Right cardiac atrium (tissue), 5 donors: ENCODE results near the gene IGF2BP2. TPM values are rescaled to one million over a fixed set of nuclear protein-coding genes. Genes with fewer than 3 reads are reported as not detected.

Source experiments
- ATAC-seq, 2 donors: fragments of 200-7000 bp; cut with Tn5 transposase; one replicate each; pipeline versions ENCODE4 v1.8.0 to v1.9.1; 2020; ENCODE audit warnings: moderate library complexity in 2 of 2, mild to moderate bottlenecking in 1 of 2
- DNase-seq, 3 donors: peaks; one replicate each; pipeline ENCODE4 v3.0.0-alpha.2; 2020
- H3K27ac ChIP-seq: one replicate; pipeline ENCODE4 v1.5.1; 2013; ENCODE audit warnings: mild to moderate bottlenecking, low read length, control low read depth, moderate library complexity
- H3K27me3 ChIP-seq: one replicate; pipeline ENCODE4 v1.6.1; 2013; ENCODE audit not compliant: control insufficient read depth, insufficient read depth
- H3K4me1 ChIP-seq: one replicate; pipeline ENCODE4 v1.6.1; 2013; ENCODE audit warnings: low read length; ENCODE audit not compliant: control insufficient read depth, insufficient read depth
- H3K4me3 ChIP-seq: one replicate; pipeline ENCODE4 v1.5.1; 2013; ENCODE audit warnings: low read length, control low read depth
- H3K9me3 ChIP-seq: one replicate; pipeline ENCODE4 v1.6.1; 2013; ENCODE audit warnings: low read length; ENCODE audit not compliant: control insufficient read depth
- WGBS: extraction: QIAGEN DNeasy Blood & Tissue Kit; methylation state at CpG from one replicate; pipeline ENCODE4 v1.1.7; 2013; 5-methylcytosine and 5-hydroxymethylcytosine counted together
- intact Hi-C, 4 donors: fragments of 100-400 bp; cut with DNase I; formaldehyde crosslinking; loops; one replicate each; pipeline versions ENCODE4 v1.11.0 to v1.14.0; 2022 to 2023
- polyA plus RNA-seq: library from polyadenylated mRNA; stranded (reverse); fragments of 200-250 nt; gene quantifications from one replicate; pipeline ENCODE4 v1.2.3, GENCODE V29; 2013
- total RNA-seq, 4 donors: library from RNA; stranded (reverse); fragmentation: NEBNext Ultra II Directional; extraction: Animal tissue kit (Norgen Biotek cat#: 25700); gene quantifications; one replicate each; pipeline ENCODE4 v1.2.1, GENCODE V29; 2021
- donor health status: healthy with polysubstance abuse.
- donor health status: DM: no; HTN: yes; CAD: no.
- donor health status: DM: no; HTN: no; CAD: no.
- donor health status: DM: no; HTN: yes; CAD: no; lungs with severe emphysema.
- donor health status: DM: yes; HTN: yes; CAD: no.

IGF2BP2 gene
- total and polyA plus RNA-seq, 5 donors, result 7.7 to 18.0 (median 14.6) TPM

DNA sequence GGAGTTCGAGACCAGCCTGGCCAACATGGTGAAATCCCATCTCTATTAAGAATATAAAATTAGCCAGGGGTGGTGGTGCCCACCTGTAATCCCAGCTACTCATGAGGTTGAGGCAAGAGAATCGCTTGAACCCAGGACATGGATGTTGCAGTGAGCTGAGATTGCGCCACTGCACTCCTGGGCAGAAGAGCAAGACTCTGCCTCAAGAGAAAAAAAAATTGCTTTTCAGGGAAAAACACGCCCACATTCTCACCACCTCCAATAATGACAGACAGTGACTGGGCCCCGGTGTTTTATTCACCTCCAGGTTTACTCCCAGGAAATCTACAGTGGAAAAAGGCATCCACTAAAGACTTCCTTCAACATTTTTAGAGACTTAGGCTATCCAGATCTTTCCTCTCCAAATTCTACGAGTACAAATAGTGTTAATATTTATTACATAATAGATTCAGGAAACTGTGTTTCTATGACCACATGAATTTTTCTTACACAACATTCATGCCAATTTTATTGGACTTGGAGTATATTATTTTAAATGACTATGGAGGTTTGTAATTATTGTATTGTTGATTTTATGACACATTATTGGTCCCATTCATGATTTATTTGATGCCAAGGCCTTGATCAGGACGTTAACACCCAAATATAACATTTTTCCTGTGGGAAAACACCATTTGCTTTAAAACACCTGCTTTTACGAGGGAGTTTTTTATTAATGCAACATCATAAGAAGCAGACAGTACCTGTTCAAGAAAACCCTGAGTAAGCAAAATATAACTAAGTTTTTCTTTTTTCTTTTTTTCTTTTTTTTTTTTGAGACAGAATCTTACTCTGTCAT is 26.6 kb downstream of the IGF2BP2 start:
- DNase-seq (no peak), ATAC-seq (no peak)
- intact Hi-C loops, result no loop called here
- Histone ChIP-seq H3K27ac (no peak overlapping the region), H3K4me1 (no peaks in the 10 kb centered on the region), H3K9me3 (no peaks in the 10 kb centered on the region), H3K4me3 (no peak overlapping the region), H3K27me3 (no peaks in the 10 kb centered on the region)
- WGBS, result 77% methylated on average over 8 of the region's 8 CpGs

DNA sequence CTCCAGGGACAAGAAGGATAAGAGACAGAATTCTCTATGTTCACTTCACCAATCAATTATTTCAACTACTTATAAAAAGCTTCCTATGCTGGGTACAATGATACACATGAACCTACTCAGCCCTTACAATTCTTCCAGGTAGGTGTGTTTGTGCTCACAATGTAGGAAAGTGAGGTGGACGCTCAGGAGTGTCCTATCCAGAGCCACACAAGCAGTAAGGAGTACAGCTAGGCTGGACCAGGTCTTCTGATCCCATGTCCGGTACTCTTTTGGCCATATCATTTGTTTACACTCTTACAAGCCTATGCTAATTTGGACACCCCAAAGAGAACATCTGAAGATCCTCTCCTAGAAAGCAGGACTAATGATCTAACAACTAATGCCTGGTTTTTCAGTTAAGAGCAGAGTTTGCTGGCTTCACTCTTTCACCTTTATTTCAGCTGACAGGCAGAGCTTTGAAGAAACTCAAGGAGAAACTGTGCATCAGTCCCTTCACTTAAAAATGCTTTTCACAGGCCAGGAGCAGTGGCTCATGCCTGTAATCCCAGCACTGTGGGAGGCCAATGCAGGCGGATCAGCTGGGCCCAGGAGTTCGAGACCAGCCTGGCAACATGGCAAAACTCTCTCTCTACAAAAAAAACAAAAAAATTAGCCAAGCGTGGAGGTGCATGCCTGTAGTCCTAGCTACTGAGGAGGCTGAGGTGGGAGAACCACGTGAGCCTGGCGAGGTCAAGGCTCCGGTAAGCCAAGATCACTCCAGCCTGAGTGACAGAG is 27.5 kb downstream of the IGF2BP2 start:
- no peak for ATAC-seq
- intact Hi-C loops, result no loop called here
- WGBS, result 74% methylated on average over 8 of the region's 8 CpGs
- no peak for DNase-seq
- Histone ChIP-seq H3K27me3 (no peaks in the 10 kb centered on the region), H3K4me3 (no peak overlapping the region), H3K27ac (no peak overlapping the region), H3K4me1 (no peaks in the 10 kb centered on the region), H3K9me3 (no peaks in the 10 kb centered on the region)

DNA sequence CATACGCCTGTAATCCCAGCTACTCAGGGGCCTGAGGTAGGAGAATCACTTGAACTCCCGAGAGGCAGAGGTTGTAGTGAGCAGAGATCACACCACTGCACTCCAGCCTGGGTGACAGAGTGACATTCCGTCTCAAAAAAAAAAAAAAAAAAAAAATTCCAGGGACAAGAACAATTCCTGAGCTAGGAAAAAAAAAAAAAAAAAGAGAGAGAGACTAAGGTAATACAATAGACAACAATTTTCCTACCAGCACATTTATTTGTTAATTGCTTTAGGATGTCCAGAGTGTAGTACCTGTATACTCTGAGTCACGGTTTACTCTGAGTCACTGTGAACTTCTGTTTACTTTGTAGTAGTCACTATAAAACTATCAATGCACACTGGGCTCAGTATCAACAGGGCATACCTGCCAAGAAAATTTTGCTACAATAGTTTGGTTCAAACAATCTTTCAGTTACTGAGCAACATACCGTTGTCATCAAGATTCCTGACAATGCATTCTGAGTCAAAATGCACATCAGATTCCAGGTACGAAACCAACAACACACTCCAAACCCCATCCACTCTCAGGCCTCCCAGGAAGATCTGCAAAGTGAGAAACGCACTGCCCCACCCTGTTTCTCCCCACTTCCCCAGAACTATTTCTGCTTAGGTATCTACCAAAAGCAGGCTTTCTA is 28.3 kb downstream of the IGF2BP2 start:
- Histone ChIP-seq H3K27me3 (no peaks in the 10 kb centered on the region), H3K9me3 (no peaks in the 10 kb centered on the region), H3K4me3 (no peak overlapping the region), H3K27ac (no peak overlapping the region), H3K4me1 (no peaks in the 10 kb centered on the region)
- DNase-seq, result no peak
- intact Hi-C loops, result no loop called here
- peak; percentile 28 to 41 for ATAC-seq
- WGBS, result 60% methylated on average over 7 of the region's 7 CpGs

DNA sequence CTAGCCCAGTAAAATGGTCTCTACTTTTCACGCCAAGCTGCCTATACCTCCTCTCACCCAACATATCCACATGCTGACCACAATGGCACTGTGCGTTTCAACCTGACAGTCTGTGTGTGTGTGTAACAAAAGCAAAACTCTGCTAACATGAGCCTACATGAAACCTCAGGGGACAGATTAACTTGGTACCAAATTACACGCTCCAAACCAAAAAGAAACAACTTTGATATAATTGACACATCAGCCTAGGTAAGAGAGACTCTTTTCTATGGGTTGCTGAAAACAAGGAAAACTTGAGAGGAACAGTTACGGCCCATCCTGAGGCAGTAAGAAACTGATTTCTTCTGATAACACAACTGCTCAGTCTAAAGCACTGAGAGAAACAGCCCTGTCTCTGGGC is 31.5 kb downstream of the IGF2BP2 start:
- ATAC-seq, result no peak
- no peaks in the 10 kb centered on the region for H3K9me3 ChIP-seq

DNA sequence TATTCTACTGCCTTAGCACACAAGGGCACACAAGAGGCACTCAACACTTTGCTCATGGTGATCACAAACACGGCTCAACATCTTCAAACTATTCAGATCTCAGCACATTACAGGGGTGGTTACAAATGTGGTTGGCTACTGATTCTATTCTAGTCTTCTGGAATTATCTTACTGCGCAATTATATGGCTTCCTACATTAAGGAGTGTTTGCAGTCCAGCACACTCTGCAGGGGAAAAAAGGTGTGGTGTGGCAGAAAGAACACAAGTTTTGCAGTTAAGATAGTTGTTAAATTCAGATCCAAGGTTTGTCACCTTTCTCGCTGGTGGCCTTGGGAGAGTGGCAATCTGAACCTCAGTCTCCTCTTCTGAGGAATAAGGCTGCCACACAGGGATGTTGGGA is 31.9 kb downstream of the IGF2BP2 start:
- H3K4me1 ChIP-seq, result no peaks in the 10 kb centered on the region
- H3K27ac ChIP-seq, result no peak overlapping the region
- no peak for DNase-seq
- 80% methylated on average over 3 of the region's 3 CpGs for WGBS
- no peak overlapping the region for H3K4me3 ChIP-seq
- no peaks in the 10 kb centered on the region for H3K9me3 ChIP-seq
- intact Hi-C loops, result no loop called here
- no peaks in the 10 kb centered on the region for H3K27me3 ChIP-seq
- ATAC-seq, result no peak

More for the DNA sequence above, 31.5 kb downstream of the IGF2BP2 start:
- Histone ChIP-seq H3K27ac (no peak overlapping the region), H3K4me1 (no peaks in the 10 kb centered on the region), H3K27me3 (no peaks in the 10 kb centered on the region), H3K4me3 (no peak overlapping the region)
- no peak for DNase-seq
- intact Hi-C loops, result no loop called here
- WGBS, result 90% methylated on average over 4 of the region's 4 CpGs

DNA sequence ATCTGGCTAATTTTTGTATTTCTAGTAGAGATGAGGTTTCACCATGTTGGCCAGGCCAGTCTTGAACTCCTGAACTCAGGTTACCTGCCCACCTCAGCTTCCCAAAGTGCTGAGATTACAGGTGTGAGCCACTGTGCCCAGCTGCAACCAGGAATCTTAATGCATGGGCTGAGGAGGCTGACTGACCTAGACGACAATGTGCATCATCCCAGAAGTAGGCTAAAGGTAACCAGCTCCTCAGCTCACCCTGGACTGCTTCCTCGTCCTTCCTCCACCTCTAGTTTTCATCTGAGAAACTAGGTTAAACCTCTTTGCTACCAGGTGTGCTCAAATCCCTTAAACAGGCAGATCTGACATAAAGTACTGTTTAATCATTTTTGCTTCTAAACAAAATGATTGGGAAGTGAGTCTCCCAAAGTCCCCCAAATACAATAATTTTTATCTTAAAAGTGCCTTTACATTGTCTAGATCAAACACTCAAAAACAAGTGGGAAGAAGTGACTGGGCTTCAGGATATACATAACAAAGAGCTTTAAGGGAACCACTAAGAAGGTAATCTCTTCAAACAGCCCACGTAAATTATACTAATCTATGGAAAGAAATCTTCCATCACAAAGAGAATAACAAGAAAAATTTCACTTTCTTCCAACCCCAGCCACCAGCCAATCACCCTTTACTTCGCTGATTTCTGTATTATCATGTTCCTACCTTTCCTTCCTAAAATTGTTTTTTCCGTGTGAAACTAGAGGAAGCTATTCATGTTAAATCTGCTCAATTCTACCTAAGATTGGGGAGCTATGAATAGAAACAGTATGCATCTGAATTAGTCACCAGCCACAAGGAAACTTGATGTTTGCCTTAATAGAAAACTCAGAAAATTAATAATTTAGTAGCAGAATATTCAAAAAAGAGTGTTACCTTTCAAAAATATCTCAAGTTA is 34.7 kb downstream of the IGF2BP2 start:
- H3K4me3 ChIP-seq, result no peak overlapping the region

DNA sequence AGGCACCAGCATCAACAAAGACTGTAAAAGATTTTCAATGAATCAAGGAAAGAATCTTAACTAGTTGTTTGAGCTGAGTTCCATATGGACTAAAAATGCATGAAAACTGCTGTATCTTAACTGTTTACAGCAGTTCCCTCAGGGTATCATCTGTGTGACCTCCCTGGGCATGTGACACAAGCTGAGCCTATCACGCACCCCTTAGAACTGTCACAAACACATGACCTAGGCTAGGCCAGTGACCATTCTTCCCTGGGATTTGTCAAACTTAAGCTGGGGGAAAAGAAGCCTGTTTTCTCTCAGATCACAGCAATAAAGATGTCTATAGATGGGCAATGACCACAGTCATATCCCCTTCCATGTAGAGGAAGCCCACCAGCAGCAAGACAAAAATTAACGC is 35.7 kb downstream of the IGF2BP2 start:
- 94% methylated on average over 2 of the region's 2 CpGs for WGBS
- ATAC-seq, result no peak
- no peak overlapping the region for H3K4me3 ChIP-seq
- no peaks in the 10 kb centered on the region for H3K9me3 ChIP-seq
- intact Hi-C loops, result no loop called here
- H3K27ac ChIP-seq, result no peak overlapping the region
- H3K4me1 ChIP-seq, result no peaks in the 10 kb centered on the region
- no peak for DNase-seq
- H3K27me3 ChIP-seq, result no peaks in the 10 kb centered on the region

More for the DNA sequence above, 34.7 kb downstream of the IGF2BP2 start:
- H3K27me3 ChIP-seq, result no peaks in the 10 kb centered on the region
- 64% methylated on average over 5 of the region's 5 CpGs for WGBS
- no peaks in the 10 kb centered on the region for H3K9me3 ChIP-seq
- ATAC-seq (no peak), DNase-seq (no peak)
- H3K4me1 ChIP-seq, result no peaks in the 10 kb centered on the region
- intact Hi-C loops, result no loop called here
- H3K27ac ChIP-seq, result no peak overlapping the region

DNA sequence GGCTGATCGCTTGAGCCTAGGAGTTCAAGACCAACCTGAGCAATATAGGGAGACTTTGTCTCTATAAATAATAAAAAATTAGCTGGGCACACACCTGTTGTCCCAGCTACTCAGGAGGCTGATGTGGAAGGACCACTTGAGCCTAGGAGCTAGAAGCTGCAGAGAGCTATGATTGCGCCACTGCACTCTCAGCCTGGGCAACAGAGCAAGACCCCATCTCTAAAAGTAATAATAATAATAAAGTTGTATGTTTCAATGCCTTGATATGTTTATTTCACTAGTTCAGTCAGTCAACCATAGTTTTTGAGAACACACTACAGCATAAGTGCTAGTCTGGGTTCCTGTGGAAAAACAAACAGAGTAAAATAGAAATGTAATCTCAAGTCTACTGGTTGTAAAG is 36.5 kb downstream of the IGF2BP2 start:
- WGBS, result 96% methylated on average over 2 of the region's 2 CpGs
- no peaks in the 10 kb centered on the region for H3K9me3 ChIP-seq
- no peak for DNase-seq
- no peak for ATAC-seq
- H3K27ac ChIP-seq, result no peak overlapping the region
- intact Hi-C loops, result no loop called here
- no peaks in the 10 kb centered on the region for H3K27me3 ChIP-seq
- H3K4me3 ChIP-seq, result no peak overlapping the region
- H3K4me1 ChIP-seq, result peaks cover under 1% of the 10 kb centered on the region

DNA sequence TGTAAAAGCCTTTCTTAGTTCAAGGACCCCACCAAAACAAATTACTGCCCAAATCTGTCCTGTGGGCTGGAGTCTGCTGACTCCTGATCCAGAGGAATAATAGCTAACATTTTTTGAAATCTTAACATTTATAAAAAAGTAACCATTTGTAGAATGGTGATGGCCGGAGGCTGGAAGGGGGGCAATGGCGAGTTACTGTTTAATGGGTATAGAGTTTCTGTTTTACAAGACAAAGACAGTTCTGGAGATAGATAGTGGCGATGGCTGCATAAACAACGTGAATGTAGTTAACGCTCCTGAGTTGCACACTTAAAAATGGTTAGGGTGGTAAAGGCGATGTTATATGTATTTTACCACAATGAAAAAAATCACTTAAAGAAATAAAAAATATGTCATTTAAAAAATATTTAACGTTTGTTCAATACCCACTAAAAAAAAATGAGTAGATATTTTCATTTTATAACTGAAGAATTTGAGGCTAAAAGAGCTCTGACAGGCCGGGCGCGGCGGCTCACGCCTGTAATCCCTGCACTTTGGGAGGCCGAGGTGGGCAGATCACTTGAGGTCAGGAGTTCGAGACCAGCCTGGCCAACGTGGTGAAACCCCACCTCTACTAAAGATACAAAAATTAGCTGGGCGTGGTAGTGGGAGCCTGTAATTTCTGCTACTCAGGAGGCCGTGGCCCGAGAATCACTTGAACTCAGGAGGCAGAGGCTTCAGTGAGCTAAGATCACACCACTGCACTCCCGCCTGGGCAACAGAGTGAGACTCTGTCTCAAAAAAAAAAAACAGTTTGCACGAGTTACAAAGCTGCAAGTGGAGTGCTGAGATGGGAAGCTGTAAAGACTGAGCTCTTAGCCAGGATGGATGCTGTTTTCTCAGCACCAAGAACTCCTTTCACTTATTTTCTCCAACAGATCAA is 37.6 kb downstream of the IGF2BP2 start:
- H3K4me1 ChIP-seq, result peaks cover 3% of the 10 kb centered on the region
- intact Hi-C loops, result no loop called here
- no peaks in the 10 kb centered on the region for H3K9me3 ChIP-seq
- H3K27ac ChIP-seq, result no peak overlapping the region
- 86% methylated on average over 20 of the region's 20 CpGs for WGBS
- DNase-seq (no peak), ATAC-seq (no peak)
- no peak overlapping the region for H3K4me3 ChIP-seq
- H3K27me3 ChIP-seq, result no peaks in the 10 kb centered on the region
